PC-9 (cell line): ENCODE measurements around the gene RASSF3. TPM values are rescaled to one million over a fixed set of nuclear protein-coding genes. Genes with fewer than 3 reads are reported as not detected.

ENCODE experiments used
- BruUV-seq: library from RNA; stranded (reverse); fragments of 400-500 nt; replicated peaks from 2 replicates; lab custom pipeline; 2021; lab: Mats Ljungman, UMichigan
- CTCF ChIA-PET: fragments of 300-600 bp; sonication (Branson Sonifier 250); formaldehyde crosslinking; loops from one replicate; lab custom pipeline; 2022; ENCODE audit warnings: antibody characterized with exemption; lab: Charles Lee
- POLR2A ChIA-PET: fragments of 300-600 bp; sonication (Branson Sonifier 250); formaldehyde crosslinking; loops from one replicate; lab custom pipeline; 2022; ENCODE audit warnings: antibody characterized with exemption; ENCODE audit not compliant: unreplicated experiment; lab: Charles Lee
- DNase-seq, 2 experiments: peaks; one replicate each; pipeline versions ENCODE4 v3.0.0 to v3.0.0-alpha.2; 2015 to 2022; ENCODE audit warnings: mixed read lengths in 1 of 2
- H2AFZ ChIP-seq: fragments of 200-600 bp; sonication (generic); 2 replicates; pipeline ENCODE4 v1.8.1; 2017; ENCODE audit warnings: antibody characterized with exemption
- H3F3A ChIP-seq: fragments of 200-600 bp; sonication (generic); 2 replicates; pipeline ENCODE4 v1.8.1; 2017; ENCODE audit warnings: antibody characterized with exemption, mild to moderate bottlenecking, low read depth; ENCODE audit not compliant: insufficient read depth
- H3K27ac ChIP-seq: fragments of 200-600 bp; sonication (generic); 2 replicates; pipeline ENCODE4 v1.6.1; 2016; ENCODE audit warnings: mixed run types
- H3K27me3 ChIP-seq: fragments of 200-600 bp; sonication (generic); 2 replicates; pipeline ENCODE4 v1.6.1; 2016; ENCODE audit warnings: low read depth, mixed run types; ENCODE audit not compliant: insufficient read depth
- H3K36me3 ChIP-seq: fragments of 200-600 bp; sonication (generic); 2 replicates; pipeline ENCODE4 v1.6.1; 2016; ENCODE audit warnings: low read depth, mixed run types
- H3K4me1 ChIP-seq: fragments of 200-600 bp; sonication (generic); replicated peaks from 2 replicates; pipeline ENCODE4 v1.6.1; 2016; ENCODE audit warnings: mixed run types; ENCODE audit not compliant: insufficient read depth
- H3K4me2 ChIP-seq: fragments of 200-600 bp; sonication (generic); 2 replicates; pipeline ENCODE4 v1.6.1; 2017; ENCODE audit warnings: mixed run types
- H3K4me3 ChIP-seq: fragments of 200-600 bp; sonication (generic); 2 replicates; pipeline ENCODE4 v1.6.1; 2016; ENCODE audit warnings: mixed run types
- H3K79me2 ChIP-seq: fragments of 200-600 bp; sonication (generic); 2 replicates; pipeline ENCODE4 v1.6.1; 2017; ENCODE audit warnings: low read depth, mixed run types
- H3K9me2 ChIP-seq: fragments of 200-600 bp; sonication (generic); 2 replicates; pipeline ENCODE4 v1.8.1; 2017; ENCODE audit warnings: mild to moderate bottlenecking; ENCODE audit not compliant: insufficient read depth
- H3K9me3 ChIP-seq: fragments of 200-600 bp; sonication (generic); 2 replicates; pipeline ENCODE4 v1.8.1; 2016; ENCODE audit warnings: low read depth; ENCODE audit not compliant: insufficient read depth
- H4K20me1 ChIP-seq: fragments of 200-600 bp; sonication (generic); 2 replicates; pipeline ENCODE4 v1.8.1; 2017; ENCODE audit not compliant: insufficient read depth
- EZH2 ChIP-seq: fragments of 200-600 bp; sonication (generic); IDR thresholded peaks from 2 replicates; pipeline ENCODE4 v1.8.0; 2017; ENCODE audit warnings: antibody characterized with exemption, low read depth
- intact Hi-C: fragments of 100-400 bp; cut with micrococcal nuclease; formaldehyde crosslinking; loops from one replicate; pipeline ENCODE4 v1.10.0; 2022; ENCODE audit not compliant: unreplicated experiment
- total RNA-seq: library from RNA; stranded (reverse); gene quantifications from 2 replicates; pipeline ENCODE4 v1.2.3, GENCODE V29; 2021
- TF ChIP-seq, protein P1 (sequence below): fragments of 200-600 bp; sonication (generic); conservative IDR thresholded peaks from 2 replicates; pipeline ENCODE4 v1.6.1; 2017; ENCODE audit warnings: mixed run types, antibody characterized with exemption, mild to moderate bottlenecking, moderate library complexity

RASSF3 gene
- total RNA-seq, 1 experiment from 2014 or later = 38.9 TPM

GRCh38 chr12:64682572-64683277 lies 72.4 kb downstream of the RASSF3 start:
- Histone ChIP-seq H3K4me3 (no peak overlapping the region), H2AFZ (no peak overlapping the region), H3K4me1 (peaks cover 38% of the 10 kb centered on the region), H3K9me3 (no peaks in the 10 kb centered on the region), H4K20me1 (no peaks in the 10 kb centered on the region), H3F3A (peaks cover 43% of the 10 kb centered on the region), H3K9me2 (no peaks in the 10 kb centered on the region), H3K4me2 (no peak overlapping the region), H3K79me2 (peaks cover 58% of the 10 kb centered on the region), H3K36me3 (peaks cover 8% of the 10 kb centered on the region; the same call in 1 of the 2 replicates), H3K27me3 (no peaks in the 10 kb centered on the region), H3K27ac (no peak overlapping the region)
- DNase-seq = no peak
- BruUV-seq = no TSS peak
- intact Hi-C loops = no loop called here
- CTCF ChIA-PET = interaction anchor here (0.6 to 0.7 kb wide), 2 partner anchors 57 to 61 kb away, joined by 3 read pairs; no protein-coding TSS in a partner anchor
- TF ChIP-seq, protein P1, sequence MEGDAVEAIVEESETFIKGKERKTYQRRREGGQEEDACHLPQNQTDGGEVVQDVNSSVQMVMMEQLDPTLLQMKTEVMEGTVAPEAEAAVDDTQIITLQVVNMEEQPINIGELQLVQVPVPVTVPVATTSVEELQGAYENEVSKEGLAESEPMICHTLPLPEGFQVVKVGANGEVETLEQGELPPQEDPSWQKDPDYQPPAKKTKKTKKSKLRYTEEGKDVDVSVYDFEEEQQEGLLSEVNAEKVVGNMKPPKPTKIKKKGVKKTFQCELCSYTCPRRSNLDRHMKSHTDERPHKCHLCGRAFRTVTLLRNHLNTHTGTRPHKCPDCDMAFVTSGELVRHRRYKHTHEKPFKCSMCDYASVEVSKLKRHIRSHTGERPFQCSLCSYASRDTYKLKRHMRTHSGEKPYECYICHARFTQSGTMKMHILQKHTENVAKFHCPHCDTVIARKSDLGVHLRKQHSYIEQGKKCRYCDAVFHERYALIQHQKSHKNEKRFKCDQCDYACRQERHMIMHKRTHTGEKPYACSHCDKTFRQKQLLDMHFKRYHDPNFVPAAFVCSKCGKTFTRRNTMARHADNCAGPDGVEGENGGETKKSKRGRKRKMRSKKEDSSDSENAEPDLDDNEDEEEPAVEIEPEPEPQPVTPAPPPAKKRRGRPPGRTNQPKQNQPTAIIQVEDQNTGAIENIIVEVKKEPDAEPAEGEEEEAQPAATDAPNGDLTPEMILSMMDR = no peak
- no peak for TF ChIP-seq EZH2
- POLR2A ChIA-PET = no interaction called here

GRCh38 chr12:64683816-64684543 lies 73.7 kb downstream of the RASSF3 start:
- TF ChIP-seq, protein P1 = no peak
- TF ChIP-seq EZH2 = no peak
- H3K79me2 ChIP-seq = peaks cover 45% of the 10 kb centered on the region

DNA sequence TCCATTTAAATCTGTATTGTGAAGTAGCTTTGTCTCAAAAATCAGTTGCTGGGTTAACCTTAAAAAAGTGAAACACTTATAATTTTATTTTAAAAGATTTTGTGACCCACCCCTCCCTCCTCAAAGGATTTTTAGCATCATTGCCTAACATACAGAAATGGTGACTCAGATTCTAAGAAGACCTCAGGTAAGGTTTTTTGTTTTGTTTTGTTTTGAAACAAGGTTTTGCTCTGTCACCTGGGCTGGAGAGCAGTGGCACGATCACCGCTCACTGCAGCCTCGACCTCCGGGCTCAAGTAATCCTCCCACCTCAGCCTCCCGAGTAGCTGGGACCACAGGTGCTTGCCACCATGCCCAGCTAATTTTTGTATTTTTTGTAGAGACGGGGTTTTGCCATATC lies 74.8 kb downstream of the RASSF3 start:
- Histone ChIP-seq H3K4me2 (no peak overlapping the region), H4K20me1 (no peaks in the 10 kb centered on the region), H3F3A (peaks cover 20% of the 10 kb centered on the region), H3K27ac (no peak overlapping the region), H2AFZ (no peak overlapping the region), H3K4me3 (no peak overlapping the region), H3K79me2 (peaks cover 41% of the 10 kb centered on the region), H3K9me3 (no peaks in the 10 kb centered on the region), H3K9me2 (no peaks in the 10 kb centered on the region), H3K36me3 (peaks cover 14% of the 10 kb centered on the region; the same call in 1 of the 2 replicates), H3K4me1 (peaks cover 15% of the 10 kb centered on the region), H3K27me3 (no peaks in the 10 kb centered on the region)
- TF ChIP-seq EZH2 = no peak
- TF ChIP-seq, protein P1 = no peak
- ChIA-PET CTCF (no interaction called here), POLR2A (no interaction called here)
- no peak for DNase-seq
- intact Hi-C loops = no loop called here
- BruUV-seq = no TSS peak

More at GRCh38 chr12:64683816-64684543, 73.7 kb downstream of the RASSF3 start:
- ChIA-PET CTCF (no interaction called here), POLR2A (no interaction called here)
- Histone ChIP-seq H3K4me3 (no peak overlapping the region), H2AFZ (no peak overlapping the region), H3F3A (peaks cover 30% of the 10 kb centered on the region), H3K9me2 (no peaks in the 10 kb centered on the region), H3K9me3 (no peaks in the 10 kb centered on the region), H3K36me3 (peaks cover 11% of the 10 kb centered on the region; the same call in 1 of the 2 replicates), H3K27me3 (no peaks in the 10 kb centered on the region), H3K27ac (no peak overlapping the region), H4K20me1 (no peaks in the 10 kb centered on the region), H3K4me1 (peaks cover 26% of the 10 kb centered on the region), H3K4me2 (no peak overlapping the region)
- no peak for DNase-seq
- BruUV-seq = no TSS peak
- intact Hi-C loops = no loop called here
